ENCODE results near the gene NPL. TPM values are rescaled to one million over a fixed set of nuclear protein-coding genes. Genes with fewer than 3 reads are reported as not detected.

NPL gene
- total and polyA plus RNA-seq, 2 of the 13 experiments (the other 11 are each of a cell fraction or from before 2014, with no cell fraction given): 0.03 to 0.04 TPM

DNA sequence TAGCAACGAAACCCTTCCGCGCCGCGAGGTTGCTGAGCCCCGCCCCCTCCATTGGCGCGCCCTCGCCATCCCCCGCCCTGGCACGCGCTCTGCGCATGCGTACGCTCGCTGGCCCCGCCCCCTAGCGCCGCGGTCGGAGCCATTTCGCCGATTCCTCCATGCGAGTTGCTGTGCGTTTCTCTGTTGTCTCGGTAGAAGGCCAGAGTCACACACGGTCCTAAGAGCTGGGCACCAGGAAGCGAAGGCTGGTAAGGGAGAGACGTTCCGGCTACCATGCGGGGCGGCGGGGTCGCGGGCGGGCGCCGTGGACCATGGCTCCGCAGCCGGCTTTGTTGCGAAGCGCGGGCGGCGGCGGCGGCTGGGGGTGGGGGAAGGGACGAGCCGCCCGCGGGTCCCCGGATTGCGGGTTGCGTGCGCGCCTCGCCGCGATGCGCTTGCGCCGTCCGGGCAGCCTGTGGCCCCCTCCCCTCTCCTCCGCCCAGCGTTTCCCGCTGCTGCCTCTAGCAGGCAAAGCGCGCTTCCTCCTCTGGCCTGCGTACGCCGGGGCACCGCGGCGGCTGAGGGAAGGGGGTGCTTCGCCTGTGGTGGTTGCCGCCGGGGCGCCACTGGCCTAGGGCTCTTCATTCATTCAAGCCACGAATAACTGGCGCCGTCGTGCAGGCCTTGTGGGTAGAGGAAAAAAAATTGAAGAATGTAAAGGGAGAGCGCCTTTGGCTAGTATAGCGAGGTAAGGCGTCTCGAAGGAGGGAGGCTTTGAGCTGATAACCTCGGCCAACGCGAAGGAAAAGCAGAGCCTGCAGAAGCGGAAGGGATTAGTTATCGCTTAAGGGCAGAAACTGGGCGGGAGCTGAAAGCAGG is 49.9 kb downstream of the NPL start, which contains the start of gene DHX9 (continued):
- TF ChIP-seq ETV6 (CRISPR knock-in tag; conservative IDR thresholded peaks at IDR 0.05) (no peak), ZFYVE20 (CRISPR knock-in tag; IDR thresholded peaks at IDR 0.05; ENCODE audit: borderline replicate concordance, low read depth) (0 out of 2 replicates have a peak, but pooled peaks have one; percentile 14), TMF1 (CRISPR knock-in tag; IDR thresholded peaks at IDR 0.05; ENCODE audit: low read depth) (peak; percentile 78; the same call in 1 of the 2 replicates), KLF12 (CRISPR knock-in tag; IDR thresholded peaks at IDR 0.05; ENCODE audit: borderline replicate concordance) (no peak), YY1 (IDR thresholded peaks at IDR 0.05; ENCODE audit: insufficient read depth, insufficient replicate concordance, low read depth, low read length) (peak; percentile 83), MATR3 (CRISPR knock-in tag; IDR thresholded peaks at IDR 0.05) (no peak), YEATS4 (CRISPR knock-in tag; IDR thresholded peaks at IDR 0.05; ENCODE audit: borderline replicate concordance) (peak; percentile 85), ZNF768 (CRISPR knock-in tag; IDR thresholded peaks at IDR 0.05) (peak; percentile 66; the same call in 1 of the 2 replicates), SATB2 (CRISPR knock-in tag; IDR thresholded peaks at IDR 0.05) (no peak), NFATC3 (CRISPR knock-in tag; IDR thresholded peaks at IDR 0.05) (no peak), MED13 (CRISPR knock-in tag; IDR thresholded peaks at IDR 0.05) (0 out of 2 replicates have a peak, but pooled peaks have one; percentile 46), CCDC6 (CRISPR knock-in tag; IDR thresholded peaks at IDR 0.05) (peak; percentile 67; the same call in 1 of the 2 replicates), NR2F2 (IDR thresholded peaks at IDR 0.05; ENCODE audit: borderline replicate concordance, low read depth) (peak; percentile 53; the same call in 1 of the 2 replicates), ZNF562 (CRISPR knock-in tag; IDR thresholded peaks at IDR 0.05; ENCODE audit: borderline replicate concordance) (no peak)
- TF ChIP-seq, protein P1, sequence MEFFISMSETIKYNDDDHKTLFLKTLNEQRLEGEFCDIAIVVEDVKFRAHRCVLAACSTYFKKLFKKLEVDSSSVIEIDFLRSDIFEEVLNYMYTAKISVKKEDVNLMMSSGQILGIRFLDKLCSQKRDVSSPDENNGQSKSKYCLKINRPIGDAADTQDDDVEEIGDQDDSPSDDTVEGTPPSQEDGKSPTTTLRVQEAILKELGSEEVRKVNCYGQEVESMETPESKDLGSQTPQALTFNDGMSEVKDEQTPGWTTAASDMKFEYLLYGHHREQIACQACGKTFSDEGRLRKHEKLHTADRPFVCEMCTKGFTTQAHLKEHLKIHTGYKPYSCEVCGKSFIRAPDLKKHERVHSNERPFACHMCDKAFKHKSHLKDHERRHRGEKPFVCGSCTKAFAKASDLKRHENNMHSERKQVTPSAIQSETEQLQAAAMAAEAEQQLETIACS (CRISPR knock-in tag; IDR thresholded peaks at IDR 0.05): peak; percentile 57; the same call in 1 of the 2 replicates
- TF ChIP-seq, protein P2, sequence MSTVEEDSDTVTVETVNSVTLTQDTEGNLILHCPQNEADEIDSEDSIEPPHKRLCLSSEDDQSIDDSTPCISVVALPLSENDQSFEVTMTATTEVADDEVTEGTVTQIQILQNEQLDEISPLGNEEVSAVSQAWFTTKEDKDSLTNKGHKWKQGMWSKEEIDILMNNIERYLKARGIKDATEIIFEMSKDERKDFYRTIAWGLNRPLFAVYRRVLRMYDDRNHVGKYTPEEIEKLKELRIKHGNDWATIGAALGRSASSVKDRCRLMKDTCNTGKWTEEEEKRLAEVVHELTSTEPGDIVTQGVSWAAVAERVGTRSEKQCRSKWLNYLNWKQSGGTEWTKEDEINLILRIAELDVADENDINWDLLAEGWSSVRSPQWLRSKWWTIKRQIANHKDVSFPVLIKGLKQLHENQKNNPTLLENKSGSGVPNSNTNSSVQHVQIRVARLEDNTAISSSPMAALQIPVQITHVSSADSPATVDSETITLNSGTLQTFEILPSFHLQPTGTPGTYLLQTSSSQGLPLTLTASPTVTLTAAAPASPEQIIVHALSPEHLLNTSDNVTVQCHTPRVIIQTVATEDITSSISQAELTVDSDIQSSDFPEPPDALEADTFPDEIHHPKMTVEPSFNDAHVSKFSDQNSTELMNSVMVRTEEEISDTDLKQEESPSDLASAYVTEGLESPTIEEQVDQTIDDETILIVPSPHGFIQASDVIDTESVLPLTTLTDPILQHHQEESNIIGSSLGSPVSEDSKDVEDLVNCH (CRISPR knock-in tag; IDR thresholded peaks at IDR 0.05): peak; percentile 81; the same call in 1 of the 2 replicates
- TF ChIP-seq, protein P3, sequence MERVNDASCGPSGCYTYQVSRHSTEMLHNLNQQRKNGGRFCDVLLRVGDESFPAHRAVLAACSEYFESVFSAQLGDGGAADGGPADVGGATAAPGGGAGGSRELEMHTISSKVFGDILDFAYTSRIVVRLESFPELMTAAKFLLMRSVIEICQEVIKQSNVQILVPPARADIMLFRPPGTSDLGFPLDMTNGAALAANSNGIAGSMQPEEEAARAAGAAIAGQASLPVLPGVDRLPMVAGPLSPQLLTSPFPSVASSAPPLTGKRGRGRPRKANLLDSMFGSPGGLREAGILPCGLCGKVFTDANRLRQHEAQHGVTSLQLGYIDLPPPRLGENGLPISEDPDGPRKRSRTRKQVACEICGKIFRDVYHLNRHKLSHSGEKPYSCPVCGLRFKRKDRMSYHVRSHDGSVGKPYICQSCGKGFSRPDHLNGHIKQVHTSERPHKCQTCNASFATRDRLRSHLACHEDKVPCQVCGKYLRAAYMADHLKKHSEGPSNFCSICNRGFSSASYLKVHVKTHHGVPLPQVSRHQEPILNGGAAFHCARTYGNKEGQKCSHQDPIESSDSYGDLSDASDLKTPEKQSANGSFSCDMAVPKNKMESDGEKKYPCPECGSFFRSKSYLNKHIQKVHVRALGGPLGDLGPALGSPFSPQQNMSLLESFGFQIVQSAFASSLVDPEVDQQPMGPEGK (CRISPR knock-in tag; IDR thresholded peaks at IDR 0.05): peak; percentile 60; the same call in 1 of the 2 replicates
- TF ChIP-seq, protein P4, sequence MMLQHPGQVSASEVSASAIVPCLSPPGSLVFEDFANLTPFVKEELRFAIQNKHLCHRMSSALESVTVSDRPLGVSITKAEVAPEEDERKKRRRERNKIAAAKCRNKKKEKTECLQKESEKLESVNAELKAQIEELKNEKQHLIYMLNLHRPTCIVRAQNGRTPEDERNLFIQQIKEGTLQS (CRISPR knock-in tag; IDR thresholded peaks at IDR 0.05): no peak
- TF ChIP-seq, protein P5, sequence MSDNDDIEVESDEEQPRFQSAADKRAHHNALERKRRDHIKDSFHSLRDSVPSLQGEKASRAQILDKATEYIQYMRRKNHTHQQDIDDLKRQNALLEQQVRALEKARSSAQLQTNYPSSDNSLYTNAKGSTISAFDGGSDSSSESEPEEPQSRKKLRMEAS (IDR thresholded peaks at IDR 0.05): peak; percentile 65
- TF ChIP-seq, protein P6, sequence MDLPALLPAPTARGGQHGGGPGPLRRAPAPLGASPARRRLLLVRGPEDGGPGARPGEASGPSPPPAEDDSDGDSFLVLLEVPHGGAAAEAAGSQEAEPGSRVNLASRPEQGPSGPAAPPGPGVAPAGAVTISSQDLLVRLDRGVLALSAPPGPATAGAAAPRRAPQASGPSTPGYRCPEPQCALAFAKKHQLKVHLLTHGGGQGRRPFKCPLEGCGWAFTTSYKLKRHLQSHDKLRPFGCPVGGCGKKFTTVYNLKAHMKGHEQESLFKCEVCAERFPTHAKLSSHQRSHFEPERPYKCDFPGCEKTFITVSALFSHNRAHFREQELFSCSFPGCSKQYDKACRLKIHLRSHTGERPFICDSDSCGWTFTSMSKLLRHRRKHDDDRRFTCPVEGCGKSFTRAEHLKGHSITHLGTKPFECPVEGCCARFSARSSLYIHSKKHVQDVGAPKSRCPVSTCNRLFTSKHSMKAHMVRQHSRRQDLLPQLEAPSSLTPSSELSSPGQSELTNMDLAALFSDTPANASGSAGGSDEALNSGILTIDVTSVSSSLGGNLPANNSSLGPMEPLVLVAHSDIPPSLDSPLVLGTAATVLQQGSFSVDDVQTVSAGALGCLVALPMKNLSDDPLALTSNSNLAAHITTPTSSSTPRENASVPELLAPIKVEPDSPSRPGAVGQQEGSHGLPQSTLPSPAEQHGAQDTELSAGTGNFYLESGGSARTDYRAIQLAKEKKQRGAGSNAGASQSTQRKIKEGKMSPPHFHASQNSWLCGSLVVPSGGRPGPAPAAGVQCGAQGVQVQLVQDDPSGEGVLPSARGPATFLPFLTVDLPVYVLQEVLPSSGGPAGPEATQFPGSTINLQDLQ (CRISPR knock-in tag; IDR thresholded peaks at IDR 0.05): peak; percentile 74; the same call in 1 of the 2 replicates

Measured in HepG2 (cell line).